Measurements from ENCODE around the gene BCKDHB.

GRCh38 chr6:80251321-80251720, 144.8 kb downstream of the BCKDHB start:
- no peak for TF ChIP-seq CTCF (conservative IDR thresholded peaks at IDR 0.05; ENCODE audit: low read depth, low read length)
- no peak for TF ChIP-seq EZH2 (IDR thresholded peaks at IDR 0.05; ENCODE audit: borderline replicate concordance, low read depth, low read length, poor library complexity, severe bottlenecking)
